NCI-H526 (cell line): ENCODE results near the gene SLC38A2.

Experiments used
- DNase-seq, 2 experiments: peaks; one replicate each; lab custom pipeline; 2025; lab: John Stamatoyannopoulos, UW

Gene SLC38A2

GRCh38 chr12:46391630-46392029 is 19.1 kb upstream of the SLC38A2 start:
- no peak for DNase-seq

DNA sequence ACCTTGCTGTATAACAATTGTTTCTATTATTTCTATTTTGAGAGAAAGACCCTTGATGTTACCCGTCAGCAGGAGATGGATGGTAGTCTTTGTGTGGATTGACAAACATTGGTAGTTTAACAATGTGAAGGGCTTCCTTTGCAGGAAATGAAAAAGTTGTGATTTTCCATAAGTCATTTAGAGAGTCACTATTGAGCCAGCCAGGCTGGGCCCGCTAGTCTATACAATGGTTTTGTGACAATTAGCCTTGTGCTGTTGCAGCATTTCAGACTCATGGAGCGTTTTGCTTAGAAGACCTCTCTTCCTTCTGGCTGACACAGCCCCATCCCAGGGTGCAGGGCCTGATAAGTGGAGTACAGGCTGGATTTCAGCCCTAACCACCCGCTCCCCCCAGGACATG is 18.3 kb upstream of the SLC38A2 start:
- no peak for DNase-seq

DNA sequence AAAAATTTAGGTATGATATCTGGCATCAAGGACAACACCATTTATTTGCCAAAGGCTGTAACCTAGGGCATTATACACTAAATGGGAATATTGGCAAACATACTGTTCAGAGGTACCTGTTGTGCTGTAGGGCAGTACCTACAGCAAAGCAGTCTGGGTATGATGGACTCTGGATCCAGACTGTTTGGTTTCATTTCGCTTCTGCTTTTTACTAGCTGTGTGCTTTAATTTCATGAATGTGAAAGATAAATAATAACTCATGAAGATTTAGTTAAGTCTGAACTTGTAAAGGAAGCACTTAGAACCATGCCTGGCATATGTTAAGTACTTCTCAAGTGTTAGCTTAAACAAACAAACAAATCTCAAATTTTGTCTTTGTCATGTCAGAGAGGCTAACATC is 17.7 kb upstream of the SLC38A2 start:
- no peak for DNase-seq

- no peak for DNase-seq
Observed at GRCh38 chr12:46389031-46389616, 16.6 kb upstream of the SLC38A2 start.

- no peak for DNase-seq
Observed at GRCh38 chr12:46388427-46389021, 16.0 kb upstream of the SLC38A2 start.

GRCh38 chr12:46387670-46388069 is 15.1 kb upstream of the SLC38A2 start:
- no peak for DNase-seq

DNA sequence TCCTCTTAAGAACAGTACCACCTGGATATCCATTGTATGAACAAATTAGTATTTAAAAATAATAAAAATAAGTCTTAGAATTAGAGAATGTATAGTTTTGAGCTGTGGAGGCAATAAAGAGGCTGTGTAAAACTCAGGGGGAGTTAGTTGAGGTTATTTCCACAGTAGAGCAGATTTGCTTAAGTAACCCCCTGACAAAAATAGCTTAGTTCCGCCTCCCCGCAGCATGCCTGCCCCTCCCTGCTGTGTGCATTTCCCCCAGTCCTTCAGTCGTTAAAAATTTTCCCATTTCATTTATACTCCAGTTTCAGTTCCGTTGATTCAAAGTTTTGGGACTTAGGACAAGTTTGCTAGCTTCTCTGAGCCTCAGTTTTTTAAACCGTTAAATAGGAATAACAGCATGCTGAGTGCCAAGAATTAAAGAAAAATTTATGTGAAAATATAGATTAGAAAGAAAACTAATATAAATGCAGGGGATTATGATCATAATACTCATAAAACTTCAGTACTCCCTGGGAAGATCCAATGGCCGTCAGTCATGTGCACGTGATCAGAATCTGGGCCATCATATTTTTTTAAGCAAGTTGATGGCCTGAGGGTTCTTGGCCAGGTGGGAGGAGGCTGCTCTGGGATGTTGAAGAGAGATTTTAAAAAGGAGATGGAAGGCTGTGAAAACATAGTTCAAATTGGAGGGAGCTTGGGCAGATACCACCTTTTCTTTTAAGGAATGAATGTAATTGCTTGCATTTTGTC is 14.5 kb upstream of the SLC38A2 start:
- peak in 1 of 2 experiments; percentile 6 for DNase-seq

- DNase-seq: no peak
Observed at GRCh38 chr12:46386360-46386867, 13.8 kb upstream of the SLC38A2 start.

DNA sequence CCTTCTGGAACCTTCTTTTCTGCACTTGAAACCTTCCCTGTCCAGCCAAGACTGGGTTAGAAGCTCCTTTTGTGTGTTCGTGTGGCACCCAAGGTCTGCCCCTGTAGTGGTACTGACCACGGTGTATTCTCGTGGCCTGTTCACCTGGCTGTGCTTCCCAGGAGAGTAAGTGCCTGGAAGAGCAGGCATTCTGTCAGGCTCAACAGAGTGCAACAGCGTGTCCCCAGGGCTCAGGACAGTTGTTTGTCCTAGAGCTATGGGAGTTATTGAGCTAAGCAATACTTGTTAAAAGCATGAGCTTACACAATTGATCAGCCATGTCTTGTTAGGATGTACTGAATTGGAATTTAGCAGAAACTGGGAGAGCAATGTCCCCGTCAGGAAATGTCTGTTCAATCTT is 12.9 kb upstream of the SLC38A2 start:
- peak in 1 of 2 experiments; percentile 6 for DNase-seq

DNA sequence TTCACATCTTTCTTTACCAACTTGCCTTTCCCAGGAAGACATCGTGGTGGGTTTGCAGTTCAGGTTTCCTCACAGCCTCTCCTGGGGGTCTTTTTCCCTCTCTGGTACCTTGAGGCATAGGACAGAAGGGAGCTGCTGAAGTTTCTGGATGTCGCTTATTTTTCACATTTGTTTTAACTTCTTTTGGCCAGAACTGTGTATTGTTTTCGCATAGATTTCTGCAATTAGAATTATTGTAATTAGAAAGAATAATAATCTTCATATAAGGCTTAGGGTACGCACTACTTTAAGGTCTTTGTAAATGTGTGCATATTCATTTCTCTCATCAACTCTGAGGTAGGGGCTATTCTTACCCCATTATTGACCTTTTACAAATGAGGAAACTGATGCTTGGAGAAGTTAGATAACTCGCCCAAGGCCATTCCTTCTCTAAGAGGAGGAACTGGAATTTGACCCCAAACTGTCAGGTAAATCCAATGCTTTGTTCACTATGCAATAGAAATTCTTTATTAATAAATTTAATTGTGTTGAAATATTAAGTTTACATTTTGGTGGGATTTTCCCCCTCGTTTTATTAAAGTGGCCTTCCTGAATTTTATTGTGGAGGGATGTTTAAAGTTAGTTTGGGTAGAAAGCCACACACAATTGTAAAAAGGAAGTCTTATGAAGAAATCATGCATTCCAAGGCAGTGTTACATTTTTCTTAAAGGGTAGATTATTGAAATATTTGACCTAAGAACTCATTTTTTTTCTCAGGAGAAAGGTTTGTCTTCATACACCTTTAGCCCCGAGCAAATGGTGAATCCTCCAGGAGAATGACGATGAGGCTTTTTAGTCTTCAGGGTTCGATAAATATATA is 12.1 kb upstream of the SLC38A2 start:
- no peak for DNase-seq

GRCh38 chr12:46383654-46384450 is 11.3 kb upstream of the SLC38A2 start:
- peak in 1 of 2 experiments; percentile 68 for DNase-seq

DNA sequence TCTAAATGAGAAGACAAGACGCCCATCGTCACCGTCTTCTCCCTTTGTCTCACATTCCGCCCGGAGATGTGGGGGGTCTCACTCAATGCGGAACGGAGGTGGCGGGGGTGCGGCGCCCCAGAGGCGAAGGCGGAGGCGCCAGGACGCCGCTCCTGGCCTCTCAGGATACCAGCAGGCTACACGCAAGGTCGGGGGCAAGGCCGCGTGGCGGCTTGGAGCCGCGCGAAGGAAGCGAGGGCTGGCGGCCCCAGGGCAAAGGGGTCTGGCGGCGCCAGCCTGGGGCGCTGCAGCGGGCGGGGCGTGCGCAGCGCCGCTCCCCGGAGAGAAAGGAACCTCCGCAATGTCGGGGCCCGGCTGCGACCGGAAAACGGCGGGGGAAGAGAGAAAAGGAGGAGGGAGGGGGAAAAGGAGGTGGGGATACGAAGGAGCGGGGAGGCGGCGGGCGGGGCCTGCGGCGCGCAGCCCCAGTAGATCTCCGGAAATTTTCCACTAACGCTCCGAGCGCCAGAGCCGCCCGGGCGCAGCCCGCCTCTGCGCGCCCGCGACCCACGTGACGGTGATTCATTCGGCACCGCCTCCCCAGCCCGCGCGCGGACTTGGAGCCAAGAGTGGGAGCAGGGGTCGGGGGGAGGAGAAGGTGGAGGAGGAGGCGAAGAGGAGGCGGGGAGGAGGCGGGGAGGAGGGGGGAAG is 10.5 kb upstream of the SLC38A2 start:
- DNase-seq: peak; percentile 71 to 95

GRCh38 chr12:46382408-46382963 is 9.9 kb upstream of the SLC38A2 start:
- DNase-seq: no peak

DNA sequence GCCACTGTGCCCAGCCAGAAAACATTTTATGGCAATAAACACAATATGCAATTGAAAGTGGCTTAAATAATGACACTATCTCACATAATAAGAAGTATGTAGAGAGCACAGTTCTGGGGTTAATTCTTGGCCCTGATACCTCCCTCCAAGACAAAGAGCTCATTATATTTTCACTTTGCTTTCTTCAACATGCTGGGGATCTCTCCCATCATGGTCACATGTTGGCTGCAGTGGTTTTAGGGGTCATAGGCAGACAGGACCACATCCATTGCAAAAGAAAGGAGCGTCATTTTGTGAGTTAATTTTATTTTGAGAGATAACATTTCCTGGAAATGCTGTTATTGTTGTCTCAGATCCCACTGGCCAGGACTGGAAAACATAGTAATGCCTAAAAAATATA is 8.3 kb upstream of the SLC38A2 start:
- DNase-seq: no peak

DNA sequence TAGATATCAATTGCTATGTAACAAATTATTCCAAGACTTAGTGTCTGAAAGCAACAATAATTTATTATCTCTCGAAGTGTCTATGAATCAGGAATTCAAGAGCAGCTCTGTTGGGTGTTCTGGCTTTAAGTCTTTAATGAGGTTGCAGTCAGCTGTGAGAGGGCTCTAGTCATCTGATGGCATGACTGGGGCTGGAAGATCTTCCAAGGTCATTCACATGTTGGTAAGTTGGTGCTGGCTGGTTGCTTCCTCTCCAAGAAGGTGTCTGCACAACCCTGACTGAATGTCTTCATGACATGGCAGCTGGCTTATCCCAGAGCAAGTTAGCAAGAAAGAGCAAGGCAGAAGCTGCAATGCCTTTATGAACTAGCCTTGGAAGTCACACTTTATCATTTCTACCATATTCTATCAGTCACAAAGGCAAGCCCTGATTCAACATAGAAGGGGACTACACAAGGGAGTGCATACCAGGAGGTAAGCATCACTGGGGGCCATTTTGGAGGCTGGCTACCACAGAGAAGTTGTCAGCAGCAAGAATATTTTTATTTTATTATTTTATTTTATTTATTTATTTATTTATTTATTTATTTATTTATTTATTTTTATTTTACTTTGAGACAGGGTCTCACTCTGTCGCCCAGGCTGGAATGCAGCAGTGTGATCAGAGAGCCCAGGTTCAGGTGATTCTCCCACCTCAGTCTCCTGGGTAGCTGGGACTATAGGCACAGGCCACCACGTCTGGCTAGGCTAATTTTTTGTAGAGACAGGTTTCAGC is 7.6 kb upstream of the SLC38A2 start:
- DNase-seq: no peak

GRCh38 chr12:46379352-46379751 is 6.8 kb upstream of the SLC38A2 start:
- DNase-seq: no peak

DNA sequence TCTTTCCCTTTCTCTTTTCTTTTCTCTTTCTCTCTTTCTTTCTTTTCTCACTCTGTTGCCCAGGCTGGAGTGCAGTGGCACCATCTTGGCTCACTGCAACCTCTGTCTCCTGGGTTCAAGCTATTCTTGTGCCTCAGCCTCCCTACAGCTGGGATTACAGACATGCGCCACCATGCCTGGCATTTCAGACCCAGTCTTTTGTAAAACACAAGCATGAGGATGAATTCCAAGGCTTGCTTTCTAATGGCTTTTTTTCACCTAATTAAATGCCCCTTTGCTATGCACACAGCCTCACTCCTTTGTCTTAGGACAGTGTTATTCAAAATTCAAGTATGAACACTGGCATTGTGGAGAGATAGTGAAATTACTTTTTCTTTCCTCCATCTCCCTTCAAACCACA is 6.0 kb upstream of the SLC38A2 start:
- no peak for DNase-seq

GRCh38 chr12:46377678-46378077 is 5.1 kb upstream of the SLC38A2 start:
- DNase-seq: no peak

GRCh38 chr12:46376579-46376978 is 4.0 kb upstream of the SLC38A2 start:
- DNase-seq: no peak

- DNase-seq: no peak
Observed at GRCh38 chr12:46374711-46375110, 2.1 kb upstream of the SLC38A2 start.
